A673 (cell line): ENCODE data around the gene EXT2. TPM values are rescaled to one million over a fixed set of nuclear protein-coding genes. Genes with fewer than 3 reads are reported as not detected.
A peak's percentile ranks its signal among the peaks of the same experiment; 100 is the strongest.

Experiments
- BruUV-seq: library from RNA; stranded (reverse); fragments of 400-500 nt; replicated peaks from 2 replicates; lab custom pipeline; 2021; lab: Mats Ljungman, UMichigan
- CTCF ChIA-PET: fragments of 300-600 bp; sonication (Branson Sonifier 250); formaldehyde crosslinking; loops from one replicate; lab custom pipeline; 2022; ENCODE audit warnings: antibody characterized with exemption; lab: Charles Lee
- POLR2A ChIA-PET: fragments of 300-600 bp; sonication (Branson Sonifier 250); formaldehyde crosslinking; loops from one replicate; lab custom pipeline; 2022; ENCODE audit warnings: antibody characterized with exemption; ENCODE audit not compliant: low non-redundant PET; lab: Charles Lee
- DNase-seq: peaks from one replicate; pipeline ENCODE4 v3.0.0-alpha.2; 2015; ENCODE audit warnings: low spot score
- H3K27ac ChIP-seq: fragments of 200-600 bp; sonication (generic); 2 replicates; pipeline ENCODE4 v1.5.1; 2016; ENCODE audit warnings: mixed run types, low read depth, mild to moderate bottlenecking, mixed read lengths, antibody characterized with exemption, low read length; ENCODE audit not compliant: poor library complexity, severe bottlenecking
- H3K27me3 ChIP-seq: fragments of 200-600 bp; sonication (generic); replicated peaks from 2 replicates; pipeline ENCODE4 v1.6.1; 2017; ENCODE audit warnings: mixed run types, low read depth, mild to moderate bottlenecking, mixed read lengths, antibody characterized with exemption, low read length; ENCODE audit not compliant: insufficient read depth, poor library complexity
- H3K36me3 ChIP-seq: fragments of 200-600 bp; sonication (generic); 2 replicates; pipeline ENCODE4 v1.6.1; 2016; ENCODE audit warnings: mixed run types, mild to moderate bottlenecking, mixed read lengths, antibody characterized with exemption, low read length; ENCODE audit not compliant: insufficient read depth, poor library complexity, severe bottlenecking
- H3K4me1 ChIP-seq: fragments of 200-600 bp; sonication (generic); 2 replicates; pipeline ENCODE4 v1.6.1; 2017; ENCODE audit warnings: mixed run types, mild to moderate bottlenecking, mixed read lengths, antibody characterized with exemption, low read length; ENCODE audit not compliant: insufficient read depth, poor library complexity, severe bottlenecking
- H3K4me3 ChIP-seq: fragments of 200-600 bp; sonication (generic); 2 replicates; pipeline ENCODE4 v1.5.1; 2016; ENCODE audit warnings: low read depth, mixed run types, mild to moderate bottlenecking, mixed read lengths, low read length; ENCODE audit not compliant: poor library complexity, severe bottlenecking
- H3K9me3 ChIP-seq: fragments of 200-600 bp; sonication (generic); 2 replicates; pipeline ENCODE4 v1.6.1; 2016; ENCODE audit warnings: mixed run types, low read depth, mild to moderate bottlenecking, mixed read lengths, antibody characterized with exemption, low read length; ENCODE audit not compliant: poor library complexity, severe bottlenecking
- CTCF ChIP-seq: fragments of 300-800, 200-600 bp; sonication (generic); conservative IDR thresholded peaks from 2 replicates; pipeline ENCODE4 v1.5.1; 2017; ENCODE audit warnings: low read depth, mild to moderate bottlenecking, antibody characterized with exemption, low read length, moderate library complexity, mixed read lengths
- EZH2 ChIP-seq: fragments of 200-600 bp; sonication (generic); IDR thresholded peaks from 2 replicates; pipeline ENCODE4 v1.6.1; 2017; ENCODE audit warnings: borderline replicate concordance, low read depth, mild to moderate bottlenecking, mixed read lengths, antibody characterized with exemption, low read length; ENCODE audit not compliant: poor library complexity, severe bottlenecking
- intact Hi-C: fragments of 100-400 bp; cut with micrococcal nuclease; formaldehyde crosslinking; loops from one replicate; pipeline ENCODE4 v1.10.0; 2022; ENCODE audit not compliant: unreplicated experiment
- total RNA-seq: library from RNA; stranded (reverse); gene quantifications from 2 replicates; pipeline ENCODE4 v1.2.3, GENCODE V29; 2021

The EXT2 gene
- total RNA-seq, 1 experiment from 2014 or later, result 123 TPM

DNA sequence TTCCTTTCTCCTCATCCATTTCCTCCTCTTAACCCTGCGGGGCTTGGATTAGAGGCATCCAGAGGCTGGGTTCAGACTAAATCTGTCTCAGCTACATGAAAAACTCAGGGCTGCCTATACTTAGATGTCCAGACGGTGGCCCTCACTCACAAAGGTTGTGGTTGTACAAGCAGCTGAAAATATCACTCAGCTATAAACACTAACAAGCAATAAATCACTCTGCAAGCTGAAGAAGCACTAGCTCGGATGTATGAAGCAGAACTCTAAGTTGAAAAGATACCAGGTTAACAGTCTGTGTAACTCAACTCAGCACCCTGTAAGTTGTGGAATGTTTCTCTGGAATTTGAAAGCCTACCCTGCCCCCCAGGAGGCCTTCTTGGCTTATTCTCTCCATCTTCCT is 82.9 kb downstream of the EXT2 start:
- ChIA-PET CTCF (interaction anchor here (1.6 to 2.4 kb wide), 2 partner anchors 13 to 45 kb away, joined by 3 to 9 read pairs; no protein-coding TSS in a partner anchor), POLR2A (no interaction called here)
- peak; percentile 78 for DNase-seq
- Histone ChIP-seq H3K9me3 (no peaks in the 10 kb centered on the region), H3K27me3 (no peaks in the 10 kb centered on the region), H3K27ac (peak overlapping the region; percentile 78), H3K36me3 (no peaks in the 10 kb centered on the region), H3K4me3 (no peak overlapping the region), H3K4me1 (peaks cover 59% of the 10 kb centered on the region)
- no TSS peak for BruUV-seq
- TF ChIP-seq CTCF, result peak; percentile 47
- no peak for TF ChIP-seq EZH2
- intact Hi-C loops, result no loop called here

GRCh38 chr11:44179173-44179572 is 83.7 kb downstream of the EXT2 start:
- DNase-seq, result peak; percentile 86
- no peaks in the 10 kb centered on the region for H3K27me3 ChIP-seq
- ChIA-PET POLR2A (no interaction called here), CTCF (interaction anchor here (0.6 to 2.4 kb wide), 3 partner anchors 12 to 85 kb away, joined by 3 to 9 read pairs (median 3); no protein-coding TSS in a partner anchor)
- H3K27ac ChIP-seq, result peak overlapping the region; percentile 78
- intact Hi-C loops, result no loop called here
- TF ChIP-seq EZH2, result no peak
- no peak for TF ChIP-seq CTCF
- peaks cover 67% of the 10 kb centered on the region for H3K4me1 ChIP-seq
- BruUV-seq, result no TSS peak
- no peaks in the 10 kb centered on the region for H3K36me3 ChIP-seq
- H3K4me3 ChIP-seq, result no peak overlapping the region
- peaks cover 8% of the 10 kb centered on the region for H3K9me3 ChIP-seq

DNA sequence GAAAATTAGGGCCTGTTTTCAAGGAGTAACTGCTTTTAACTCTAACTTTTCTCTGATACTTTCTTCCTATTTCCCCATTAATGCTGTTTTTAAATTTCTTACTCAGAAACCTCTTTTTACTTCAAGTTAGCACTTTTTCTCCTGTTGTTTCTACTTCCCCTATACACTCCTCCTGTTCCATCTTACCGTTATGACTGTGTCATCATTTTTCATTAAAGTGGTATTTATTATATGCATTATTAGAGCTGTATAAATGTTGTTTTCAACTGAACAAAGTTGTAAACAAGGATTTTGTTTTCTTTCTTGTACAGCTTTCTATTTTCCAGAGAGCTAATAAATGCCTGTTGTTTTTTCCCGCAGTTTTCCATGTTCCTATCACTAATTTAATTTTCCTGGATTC is 84.6 kb downstream of the EXT2 start:
- Histone ChIP-seq H3K4me1 (peaks cover 74% of the 10 kb centered on the region), H3K36me3 (no peaks in the 10 kb centered on the region), H3K27ac (peak overlapping the region; percentile 78), H3K27me3 (no peaks in the 10 kb centered on the region), H3K9me3 (peaks cover 8% of the 10 kb centered on the region), H3K4me3 (no peak overlapping the region)
- TF ChIP-seq EZH2 (no peak), CTCF (no peak)
- CTCF ChIA-PET, result interaction anchor here (2.4 kb wide), 1 partner anchor 47 kb away, joined by 9 read pairs; no protein-coding TSS in a partner anchor
- BruUV-seq, result no TSS peak
- intact Hi-C loops, result no loop called here
- POLR2A ChIA-PET, result interaction anchor here (0.9 kb wide), 1 partner anchor 10 kb away, joined by 4 read pairs; no protein-coding TSS in a partner anchor
- no peak for DNase-seq
